Breast epithelium (tissue), 4 donors: ENCODE data around the gene ITPR1. TPM values are rescaled to one million over a fixed set of nuclear protein-coding genes. Genes with fewer than 3 reads are reported as not detected.

ENCODE experiments used
- DNase-seq, 2 donors: peaks; one replicate each; pipeline ENCODE4 v3.0.0-alpha.2; 2019; ENCODE audit warnings: low spot score in 2 of 2
- H3K27ac ChIP-seq, 2 donors: fragments of 200-600 bp; sonication (generic) in 1 of 2; one replicate each; pipeline ENCODE4 v1.5.1; 2016 to 2019; ENCODE audit warnings: mild to moderate bottlenecking in 1 of 2
- H3K27me3 ChIP-seq, 2 donors: fragments of 200-600 bp; sonication (generic) in 1 of 2; one replicate each; pipeline versions ENCODE4 v1.5.1 to v1.6.0; 2017 to 2019; ENCODE audit warnings: control low read depth in 1 of 2, mild to moderate bottlenecking in 1 of 2
- H3K36me3 ChIP-seq: fragments of 200-600 bp; one replicate; pipeline ENCODE4 v1.5.1; 2019
- H3K4me1 ChIP-seq, 2 donors: fragments of 200-600 bp; sonication (generic); one replicate each; pipeline ENCODE4 v1.5.1; 2016 to 2019; ENCODE audit warnings: control low read depth in 1 of 2
- H3K4me3 ChIP-seq, 3 donors: fragments of 200-600 bp; sonication (generic); 1 replicate in 2 of 3; 2 replicates in 1 of 3; pipeline ENCODE4 v1.5.1; 2016 to 2019; ENCODE audit warnings: mild to moderate bottlenecking in 3 of 3, moderate library complexity in 2 of 3
- H3K9me3 ChIP-seq, 2 donors: fragments of 200-600 bp; sonication (generic) in 1 of 2; one replicate each; pipeline ENCODE4 v1.5.1; 2016 to 2019; ENCODE audit warnings: control low read depth in 1 of 2
- CTCF ChIP-seq, 3 donors: fragments of 450-650 bp; IDR thresholded peaks; one replicate each; pipeline ENCODE4 v1.5.1; 2016 to 2017; ENCODE audit warnings: antibody characterized with exemption in 3 of 3, mild to moderate bottlenecking in 3 of 3, moderate library complexity in 3 of 3
- POLR2A ChIP-seq: fragments of 450-650 bp; IDR thresholded peaks from one replicate; pipeline ENCODE4 v1.6.1; 2016; ENCODE audit warnings: antibody characterized with exemption, mild to moderate bottlenecking, moderate library complexity
- POLR2AphosphoS5 ChIP-seq, 3 donors: sonication (generic); formaldehyde crosslinking; IDR thresholded peaks; one replicate each; pipeline ENCODE4 v1.6.1; 2017; ENCODE audit warnings: antibody characterized with exemption in 3 of 3
- intact Hi-C: fragments of 100-400 bp; cut with DNase I; formaldehyde crosslinking; loops from one replicate; pipeline ENCODE4 v1.15.1; 2023; ENCODE audit warnings: low total_unique reads
- total RNA-seq, 3 donors: library from RNA; depleted of rRNA; stranded (reverse); fragments of >200 nt; gene quantifications; one replicate each; pipeline ENCODE4 v1.1.0, GENCODE V29; 2016

Gene ITPR1
- total RNA-seq, 3 donors from 2014 or later = 53.8 to 227 (median 174) TPM

GRCh38 chr3:4582624-4583023, 89.5 kb downstream of the ITPR1 start:
- DNase-seq = no peak
- TF ChIP-seq POLR2AphosphoS5 (IDR thresholded peaks at IDR 0.05) (no peak), POLR2A (no peak), CTCF (IDR thresholded peaks at IDR 0.05) (no peak)
- Histone ChIP-seq H3K4me3 (peak overlapping the region in 1 of 3 donors; percentile 38), H3K4me1 (no peaks in the 10 kb centered on the region), H3K27me3 (no peaks in the 10 kb centered on the region), H3K27ac (peak overlapping the region; percentile 16 to 75), H3K9me3 (no peaks in the 10 kb centered on the region), H3K36me3 (no peaks in the 10 kb centered on the region)
- intact Hi-C loops = no loop called here

- intact Hi-C loops = no loop called here
- H3K9me3 ChIP-seq = no peaks in the 10 kb centered on the region
- TF ChIP-seq POLR2AphosphoS5 (IDR thresholded peaks at IDR 0.05) = peak in 1 of 3 donors; percentile 37
- TF ChIP-seq POLR2A = no peak
- no peak for TF ChIP-seq CTCF (IDR thresholded peaks at IDR 0.05)
- H3K4me1 ChIP-seq = no peaks in the 10 kb centered on the region
- H3K27ac ChIP-seq = peak overlapping the region; percentile 69 to 75
- peak overlapping the region in 1 of 3 donors; percentile 53 for H3K4me3 ChIP-seq
- no peaks in the 10 kb centered on the region for H3K27me3 ChIP-seq
- DNase-seq = peak in 1 of 2 donors; percentile 32
- no peaks in the 10 kb centered on the region for H3K36me3 ChIP-seq
These were observed 90.3 kb downstream of the ITPR1 start for GRCh38 chr3:4583416-4583815.

- no peaks in the 10 kb centered on the region for H3K4me1 ChIP-seq
- peak overlapping the region; percentile 21 to 53 (median 36) for H3K4me3 ChIP-seq
- intact Hi-C loops = no loop called here
- no peaks in the 10 kb centered on the region for H3K27me3 ChIP-seq
- peak in 1 of 2 donors; percentile 33 for DNase-seq
- no peak for TF ChIP-seq POLR2A
- no peak for TF ChIP-seq POLR2AphosphoS5 (IDR thresholded peaks at IDR 0.05)
- TF ChIP-seq CTCF (IDR thresholded peaks at IDR 0.05) = no peak
- peak overlapping the region; percentile 69 to 75 for H3K27ac ChIP-seq
- H3K36me3 ChIP-seq = no peaks in the 10 kb centered on the region
- no peaks in the 10 kb centered on the region for H3K9me3 ChIP-seq
These were observed 91.5 kb downstream of the ITPR1 start for GRCh38 chr3:4584456-4585249.

- DNase-seq = no peak
- intact Hi-C loops = no loop called here
- Histone ChIP-seq H3K4me3 (no peak overlapping the region), H3K36me3 (no peaks in the 10 kb centered on the region), H3K27me3 (no peaks in the 10 kb centered on the region), H3K4me1 (no peaks in the 10 kb centered on the region), H3K27ac (no peak overlapping the region), H3K9me3 (no peaks in the 10 kb centered on the region)
- no peak for TF ChIP-seq CTCF (IDR thresholded peaks at IDR 0.05)
- TF ChIP-seq POLR2AphosphoS5 (IDR thresholded peaks at IDR 0.05) = no peak
- TF ChIP-seq POLR2A = no peak
These were observed 93.2 kb downstream of the ITPR1 start for GRCh38 chr3:4586381-4586780.

- intact Hi-C loops = no loop called here
- no peak for TF ChIP-seq CTCF (IDR thresholded peaks at IDR 0.05)
- no peak for TF ChIP-seq POLR2A
- TF ChIP-seq POLR2AphosphoS5 (IDR thresholded peaks at IDR 0.05) = no peak
- DNase-seq = no peak
- no peaks in the 10 kb centered on the region for H3K4me1 ChIP-seq
- no peak overlapping the region for H3K4me3 ChIP-seq
- peak overlapping the region in 1 of 2 donors; percentile 38 for H3K27ac ChIP-seq
- no peaks in the 10 kb centered on the region for H3K27me3 ChIP-seq
- H3K36me3 ChIP-seq = no peaks in the 10 kb centered on the region
- no peaks in the 10 kb centered on the region for H3K9me3 ChIP-seq
These were observed 94.1 kb downstream of the ITPR1 start for GRCh38 chr3:4587061-4587837.
